ENCODE data around the gene FBXO22.
"Not testable (repeated sequence)": the region's sequence is repeated elsewhere in the genome, so short reads cannot be mapped to it uniquely, and the experiment has no call there.

FBXO22 gene

DNA sequence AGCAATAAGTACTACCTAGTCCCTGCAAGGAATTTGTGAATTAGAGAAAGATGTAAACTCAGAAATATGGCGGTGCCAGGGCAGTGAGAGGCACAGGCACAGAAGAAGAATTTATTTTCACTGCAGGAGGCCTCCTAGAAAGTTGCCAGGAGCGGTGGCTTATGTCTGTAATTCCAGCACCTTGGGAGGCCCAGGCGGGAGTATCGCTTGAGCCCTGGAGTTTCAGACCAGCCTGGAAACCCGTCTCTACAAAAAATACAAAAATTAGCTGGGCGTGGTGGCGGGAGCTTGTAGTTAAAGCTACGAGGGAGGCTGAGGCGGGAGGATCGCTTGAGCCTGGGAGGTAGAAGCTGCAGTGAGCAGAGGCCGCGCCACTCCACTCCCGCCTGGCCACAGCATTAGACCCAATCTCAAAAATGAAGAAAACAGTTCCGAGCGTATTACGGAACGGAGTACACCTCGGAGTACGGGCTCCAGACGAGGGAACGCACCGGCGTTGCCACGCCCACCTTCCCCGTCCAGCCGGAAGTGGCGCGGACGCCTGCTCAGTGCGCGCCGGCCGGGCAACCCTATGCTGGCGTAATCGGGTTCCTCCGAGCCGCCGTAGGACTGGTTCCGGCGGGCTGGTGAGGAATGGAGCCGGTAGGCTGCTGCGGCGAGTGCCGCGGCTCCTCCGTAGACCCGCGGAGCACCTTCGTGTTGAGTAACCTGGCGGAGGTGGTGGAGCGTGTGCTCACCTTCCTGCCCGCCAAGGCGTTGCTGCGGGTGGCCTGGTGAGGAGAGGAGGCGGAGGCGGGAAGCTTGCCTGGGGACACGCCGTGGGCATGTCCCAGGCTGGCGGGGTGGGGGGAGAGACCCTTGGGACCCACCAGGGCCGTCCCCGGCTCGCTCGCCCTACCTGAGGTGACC lies at the start of gene FBXO22:
FBXO22 (plus strand) TSS at position 548 of the 909 bp plus-strand sequence; CDS start at position 634, 86 bp downstream.
- peak; percentile 96 for DNase-seq

DNA sequence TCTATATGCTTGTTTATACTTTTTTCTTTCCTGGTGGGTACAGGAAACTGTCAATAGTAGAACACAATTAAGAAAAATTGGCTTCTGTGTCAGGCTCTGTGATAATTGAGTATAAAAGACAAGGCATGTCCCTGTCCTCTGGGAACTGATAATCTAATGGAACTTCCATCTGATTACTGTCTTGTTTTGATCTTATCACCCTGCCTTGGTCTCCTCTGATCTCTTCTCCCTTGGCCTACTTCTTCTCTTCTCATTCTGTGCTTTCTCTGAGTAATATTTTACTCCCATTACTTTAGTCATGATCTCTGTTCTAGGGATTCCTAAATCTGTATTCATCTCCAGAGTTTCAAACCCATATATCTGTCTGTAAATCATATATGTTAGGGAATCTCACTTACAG lies 45.8 kb upstream of the FBXO22 start:
- DNase-seq = no peak

DNA sequence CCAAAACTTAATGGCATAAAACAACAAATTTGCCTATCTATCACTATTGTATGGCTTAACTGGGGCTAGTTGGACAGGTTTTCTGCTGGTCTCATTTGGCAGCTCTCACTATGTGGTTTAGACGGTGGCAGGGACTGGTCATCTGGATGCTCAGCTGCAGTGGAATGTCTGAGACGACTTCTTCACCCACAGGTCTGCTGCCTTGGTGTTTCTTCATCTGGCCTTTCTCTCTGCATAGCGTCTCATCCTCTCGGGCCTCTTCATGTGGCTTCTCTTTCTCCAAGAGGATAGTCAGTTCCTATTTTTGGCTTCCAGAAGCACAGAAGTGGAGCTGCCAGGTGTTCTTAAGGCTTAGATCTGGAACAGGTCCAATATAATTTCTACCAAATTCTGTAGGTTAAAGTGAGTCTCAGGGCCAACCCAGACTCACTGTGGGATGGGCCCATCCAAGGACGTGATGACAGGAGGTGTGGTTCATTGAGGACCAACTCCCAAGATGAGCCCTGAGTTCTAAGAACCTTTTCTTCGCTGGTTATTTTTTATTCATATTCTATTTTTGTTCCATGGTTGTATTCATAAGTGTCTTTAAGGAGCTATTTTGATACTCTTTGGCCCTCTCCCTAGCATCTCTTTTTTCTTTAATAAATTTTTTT lies 41.8 kb upstream of the FBXO22 start:
- DNase-seq = no peak

DNA sequence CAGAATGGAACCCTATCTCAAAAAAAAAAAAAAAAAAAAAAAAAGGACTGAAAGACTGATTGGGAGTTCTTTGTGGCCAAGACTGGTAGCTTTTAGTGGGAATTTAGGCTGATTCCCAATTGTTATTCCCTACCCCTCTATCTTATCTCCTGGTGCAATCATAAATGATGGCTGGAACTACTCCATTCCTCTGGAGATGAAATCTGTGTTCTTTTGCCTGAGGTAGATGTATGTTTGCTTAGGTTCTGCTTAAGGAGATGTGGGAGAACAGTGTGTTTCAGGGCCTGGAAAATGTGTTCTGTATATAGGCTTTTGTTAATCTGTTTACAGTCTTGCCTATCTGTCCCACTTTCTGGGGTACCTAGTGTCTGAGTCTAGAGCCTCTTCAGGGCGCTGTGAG lies 40.9 kb upstream of the FBXO22 start:
- DNase-seq = no peak

DNA sequence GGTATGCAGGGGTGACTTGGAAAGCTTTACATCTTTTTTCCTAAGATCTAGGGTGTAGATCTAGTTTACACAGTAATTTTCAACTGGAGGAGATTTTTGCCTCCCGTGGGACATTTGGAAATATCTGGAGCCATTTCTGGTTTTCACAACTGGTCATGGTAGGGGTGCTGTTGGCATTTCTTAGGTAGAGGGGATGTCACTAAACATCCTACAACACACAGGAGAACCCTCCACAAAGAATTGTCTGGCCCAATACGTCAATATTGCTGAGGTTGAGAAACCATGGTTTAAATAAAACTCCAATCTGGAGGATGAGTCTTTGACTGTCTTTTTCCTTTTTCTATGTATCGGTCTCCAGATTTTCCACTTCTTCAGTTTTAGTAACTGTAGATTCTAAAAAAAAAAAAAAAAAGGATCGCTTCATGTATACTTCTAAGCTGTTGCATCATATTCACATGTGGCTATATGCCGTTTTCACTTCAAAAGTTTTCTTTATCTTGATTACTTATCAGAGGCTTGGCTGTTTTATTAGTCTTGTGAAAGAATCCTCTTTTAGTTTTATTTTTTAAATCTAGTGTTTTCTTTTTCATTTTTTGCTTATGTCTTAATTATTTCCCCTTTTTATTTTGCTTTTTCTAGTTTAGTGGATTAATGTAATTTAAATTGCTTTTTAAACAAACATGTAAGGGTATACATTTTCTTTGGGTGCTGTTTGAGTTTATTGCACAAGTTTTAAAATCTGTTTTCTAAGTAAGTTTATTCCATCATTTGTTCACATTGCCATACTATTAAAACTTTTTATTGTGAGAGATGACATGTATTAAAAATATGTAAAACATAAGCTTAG lies 39.2 kb upstream of the FBXO22 start:
- peak; percentile 71 for DNase-seq

DNA sequence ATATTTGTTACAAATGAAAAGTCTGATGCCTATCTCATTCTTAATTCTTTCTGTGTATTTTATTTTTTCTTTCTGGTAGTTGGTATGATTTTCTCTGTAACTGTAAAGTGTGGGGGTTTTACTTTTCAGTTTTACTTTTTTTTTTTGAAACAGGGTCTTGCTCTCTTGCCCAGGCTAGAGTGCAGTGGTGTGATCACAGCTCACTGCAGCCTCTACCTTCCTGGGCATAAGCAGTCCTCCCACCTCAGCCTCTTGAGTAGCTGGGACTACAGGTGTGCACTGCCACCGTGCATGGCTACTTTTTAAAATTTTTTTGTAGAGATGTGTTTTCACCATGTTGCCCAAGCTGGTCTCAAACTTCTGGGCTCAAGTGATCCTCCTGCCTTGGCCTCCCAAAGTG lies 37.6 kb upstream of the FBXO22 start:
- DNase-seq = not testable (repeated sequence)

DNA sequence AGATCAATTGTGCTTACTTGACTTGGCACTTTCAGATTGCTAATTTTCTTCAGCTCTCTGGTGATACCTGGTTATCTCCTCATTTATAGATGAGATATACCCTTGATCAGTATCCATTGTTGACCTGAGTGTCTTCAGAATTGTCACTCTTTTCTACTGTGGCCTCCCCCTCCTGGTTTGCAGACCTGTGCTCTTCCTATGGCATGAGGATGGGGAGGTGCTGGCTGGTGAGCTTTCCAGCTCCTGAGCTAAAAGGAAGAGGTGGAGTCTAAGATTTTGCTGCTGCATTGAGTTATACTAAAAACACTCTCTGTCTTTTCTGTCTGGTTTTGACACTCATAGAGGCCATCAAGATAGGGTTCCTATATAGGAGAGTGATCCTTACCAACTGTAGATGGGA lies 36.8 kb upstream of the FBXO22 start:
- peak; percentile 9 for DNase-seq

DNA sequence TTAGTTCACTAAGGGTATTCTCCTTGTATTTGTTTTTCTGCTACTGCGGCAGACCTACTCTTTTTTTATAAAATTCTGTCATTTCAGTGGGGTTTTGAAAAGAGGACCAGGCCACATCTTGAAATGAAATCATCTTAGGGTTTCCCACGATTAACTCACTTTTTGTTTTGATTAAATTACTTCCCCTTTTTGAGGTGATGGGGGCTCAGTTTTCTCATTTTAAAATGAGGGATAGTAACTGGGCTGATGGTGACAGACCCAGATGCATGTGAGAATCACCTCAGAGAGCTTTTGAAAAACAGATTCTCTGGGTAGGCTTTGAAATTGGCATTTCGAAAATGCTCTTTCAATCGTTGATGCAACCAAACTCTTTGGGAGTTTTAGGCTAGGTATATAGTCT lies 36.2 kb upstream of the FBXO22 start:
- DNase-seq = peak; percentile 31

DNA sequence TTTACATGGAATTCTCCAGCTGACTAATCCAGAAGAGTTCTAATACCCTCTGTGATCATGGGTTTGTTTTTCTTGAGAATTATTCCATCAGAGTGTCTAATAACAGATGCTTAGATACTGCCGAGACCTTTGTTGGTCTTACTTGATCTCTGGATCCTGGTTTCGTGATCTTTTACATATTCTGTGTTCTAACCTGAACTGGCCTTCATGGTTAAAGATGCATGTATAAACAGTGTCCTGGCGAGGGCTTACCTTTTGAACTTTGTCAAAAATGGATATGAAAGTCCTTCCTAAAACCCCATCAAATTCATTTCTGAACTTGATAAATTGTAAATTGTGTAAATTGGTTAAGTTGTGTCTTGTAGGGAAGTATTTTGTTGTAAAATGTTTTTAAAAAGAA lies 35.7 kb upstream of the FBXO22 start:
- no peak for DNase-seq

DNA sequence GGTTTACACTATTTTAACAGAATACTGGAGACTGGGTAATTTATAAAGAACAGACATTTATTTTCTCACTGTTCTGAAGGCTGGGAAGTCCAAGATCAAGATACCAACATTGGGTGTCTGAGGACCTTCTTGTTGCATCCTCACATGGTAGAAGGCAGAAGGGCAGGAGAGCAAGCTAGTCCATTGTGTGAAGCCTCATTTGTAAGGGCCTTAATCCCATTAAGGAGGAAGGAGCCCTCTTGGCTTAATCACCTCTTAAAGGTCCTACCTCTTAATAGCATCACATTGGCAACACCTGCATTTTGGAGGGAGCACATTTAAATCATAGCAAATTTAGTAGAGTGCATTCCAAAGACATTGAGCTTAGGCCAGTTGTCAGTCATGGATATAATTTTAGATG lies 34.2 kb upstream of the FBXO22 start:
- no peak for DNase-seq

DNA sequence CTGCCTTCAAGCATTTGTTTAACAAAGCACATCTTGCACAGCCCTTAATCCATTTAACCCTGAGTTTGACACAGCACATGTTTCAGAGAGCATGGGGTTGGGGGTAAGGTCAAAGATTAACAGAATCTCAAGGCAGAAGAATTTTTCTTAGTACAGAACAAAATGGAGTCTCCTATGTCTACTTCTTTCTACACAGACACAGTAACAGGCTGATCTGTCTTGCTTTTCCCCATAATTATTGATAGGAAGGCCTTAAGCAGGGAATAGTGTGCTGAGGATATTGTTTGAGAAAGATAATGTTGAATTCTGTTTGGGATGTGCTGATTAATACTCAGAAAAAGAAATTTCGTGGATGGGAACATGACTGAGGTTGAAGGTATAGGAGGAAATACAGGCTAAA lies 32.1 kb upstream of the FBXO22 start:
- not testable (repeated sequence) for DNase-seq

DNA sequence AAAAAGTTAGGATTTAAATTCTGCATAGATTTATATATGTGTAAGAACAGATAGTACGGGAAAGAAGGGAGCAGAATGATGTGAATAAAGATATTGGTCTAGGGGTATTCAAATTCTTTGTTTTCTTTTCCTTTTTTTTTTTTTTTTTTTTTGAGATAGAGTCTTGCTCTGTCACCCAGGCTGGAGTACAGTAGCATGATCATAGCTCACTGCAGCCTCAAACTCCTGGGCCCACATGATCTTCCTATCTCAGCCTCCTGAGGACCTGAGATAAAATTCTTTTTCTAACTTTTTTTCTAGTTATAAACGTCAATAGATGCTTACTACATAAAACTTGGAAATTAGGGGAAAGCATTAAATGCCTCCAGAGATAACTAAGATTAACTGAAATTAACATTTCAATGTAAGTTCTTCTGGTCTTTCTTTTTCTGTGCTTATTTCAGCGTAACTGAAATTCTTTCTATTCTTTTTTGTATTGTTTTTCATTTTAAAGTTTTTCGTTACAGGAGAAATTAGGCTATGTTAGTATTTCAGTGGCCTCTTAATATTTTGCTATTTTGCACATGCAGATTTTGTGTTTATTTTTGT lies 31.2 kb upstream of the FBXO22 start:
- peak; percentile 52 for DNase-seq

DNA sequence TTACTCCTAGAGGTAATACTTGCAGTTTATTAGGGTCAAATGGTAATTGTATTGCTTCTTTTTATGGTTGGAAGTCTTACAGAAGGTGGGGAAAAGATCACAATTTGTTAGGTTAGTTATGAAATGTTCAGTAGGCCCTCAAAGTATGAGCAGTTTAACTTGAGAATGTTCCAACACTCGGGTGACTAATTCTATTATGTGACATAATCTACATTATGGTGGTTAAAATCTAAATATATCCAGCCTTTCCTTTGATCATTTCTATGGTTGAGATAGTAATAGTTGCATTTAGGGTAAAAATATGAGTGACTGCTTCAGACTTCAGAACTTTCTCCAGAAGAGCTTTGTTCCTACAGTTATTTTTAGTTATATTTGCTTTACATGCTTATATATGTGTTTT lies 19.6 kb upstream of the FBXO22 start:
- no peak for DNase-seq

DNA sequence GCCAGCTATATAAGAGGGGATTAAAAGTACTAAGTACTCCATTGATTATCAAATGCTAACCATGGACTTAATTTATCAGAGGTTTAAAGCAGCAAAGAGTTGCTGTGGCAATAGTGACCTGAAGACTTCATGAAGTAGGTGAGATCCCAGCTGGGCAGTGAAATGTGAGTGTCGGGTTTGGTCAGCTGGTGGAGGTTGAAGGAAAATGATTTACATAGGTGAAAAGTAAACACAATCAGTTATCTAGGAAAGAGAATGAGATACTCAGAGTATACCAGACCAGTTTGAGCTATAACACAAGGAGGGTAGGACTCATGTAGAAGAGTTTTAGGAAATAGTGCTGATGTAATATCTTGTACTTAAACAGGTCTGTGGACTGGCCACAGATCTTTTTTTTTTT lies 16.5 kb upstream of the FBXO22 start:
- no peak for DNase-seq

DNA sequence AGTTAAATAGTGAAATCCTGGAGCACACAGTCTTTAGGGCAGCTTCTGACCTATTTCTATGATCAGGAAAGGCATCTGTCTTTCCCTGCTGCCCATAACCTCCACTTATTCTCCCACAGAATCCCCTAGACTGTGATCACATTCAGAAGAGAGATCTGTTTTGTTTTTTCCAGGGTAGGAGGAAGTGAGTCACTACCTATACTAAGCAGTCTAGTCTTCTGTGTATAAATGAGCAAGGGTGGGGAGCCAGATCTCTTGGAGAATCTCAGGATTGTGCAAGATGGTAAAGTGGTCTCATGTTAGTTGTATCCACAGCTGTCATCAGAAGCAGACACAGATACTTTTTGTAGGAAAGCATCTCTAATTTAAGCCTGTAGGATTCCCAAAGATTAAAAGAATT lies 11.8 kb upstream of the FBXO22 start:
- peak; percentile 64 for DNase-seq

DNA sequence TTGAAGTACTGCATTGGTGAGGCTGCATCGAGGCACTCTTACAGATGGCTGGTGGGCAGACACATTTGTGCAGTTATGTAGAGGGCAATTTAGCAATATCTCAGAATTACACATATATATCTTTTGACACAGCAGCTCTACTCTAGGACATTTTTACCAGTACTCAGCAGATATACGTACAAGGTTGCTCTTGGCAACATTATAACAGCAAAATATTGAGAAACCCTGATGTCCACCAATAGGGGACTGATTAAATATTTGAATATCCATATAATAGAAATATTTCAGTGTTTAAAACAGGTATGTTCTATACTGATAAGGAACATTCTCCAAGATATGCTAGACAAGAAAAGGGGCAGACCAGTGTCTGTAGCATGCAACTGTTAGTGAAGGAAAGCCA lies 7.9 kb upstream of the FBXO22 start:
- DNase-seq = peak; percentile 34

DNA sequence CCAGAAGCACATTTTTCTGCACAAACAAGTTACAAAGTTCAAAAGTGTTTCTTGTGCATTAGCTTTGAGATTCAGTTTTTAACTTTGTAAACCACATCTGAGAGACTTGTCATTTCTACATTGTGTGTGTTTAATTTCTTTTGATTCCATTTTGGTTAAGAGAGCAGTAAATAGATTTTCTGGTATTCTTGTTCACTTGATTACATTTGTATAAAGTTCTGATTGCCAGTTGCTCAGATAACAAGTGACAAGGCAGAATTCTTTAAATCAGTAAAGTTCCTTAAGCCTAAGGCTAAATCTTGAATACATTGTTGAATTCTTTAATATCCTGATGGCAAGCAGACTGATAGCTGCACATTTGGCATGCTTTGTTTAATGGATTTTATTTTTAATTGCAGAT lies 3.1 kb upstream of the FBXO22 start:
- DNase-seq = no peak

DNA sequence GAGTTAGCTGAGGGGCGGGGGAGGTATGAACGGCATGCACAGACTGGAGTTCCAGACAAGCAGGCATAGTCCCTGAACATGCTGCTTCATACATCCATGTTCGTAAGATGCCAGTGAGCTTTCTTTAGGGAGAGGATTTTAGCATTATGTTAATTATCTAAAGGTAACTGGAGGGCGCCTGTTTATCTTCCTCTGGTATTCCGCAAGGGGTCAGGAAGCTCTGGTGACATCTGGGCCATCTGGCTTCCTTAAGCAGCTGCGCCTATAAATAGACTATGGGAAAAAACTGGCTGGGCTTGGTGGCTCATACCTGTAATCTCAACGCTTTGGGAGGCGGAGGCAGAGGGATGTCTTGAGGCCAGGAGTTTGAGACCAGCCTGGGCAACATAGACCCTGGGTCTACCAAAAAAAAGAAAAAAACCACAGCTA lies 1.5 kb upstream of the FBXO22 start:
- peak; percentile 64 for DNase-seq

DNA sequence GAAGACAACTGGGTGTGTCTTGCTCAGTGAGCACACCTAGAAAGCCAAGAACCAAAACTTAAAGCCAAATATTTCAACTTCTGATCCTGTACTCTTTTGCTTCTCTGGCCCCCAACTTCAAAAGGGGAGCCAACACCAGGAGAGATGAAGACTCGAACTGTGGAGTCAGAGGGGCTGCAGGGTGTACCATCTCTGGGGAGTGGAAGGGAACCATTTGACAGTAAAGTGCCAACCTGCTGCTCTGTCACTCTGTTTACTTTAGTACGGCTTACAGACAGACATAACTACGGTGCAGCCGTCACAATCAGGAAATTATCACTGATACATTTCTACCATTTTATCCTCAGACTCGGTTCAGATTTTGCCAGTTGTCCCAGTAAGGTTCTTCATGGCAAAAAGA lies 1.6 kb downstream of the FBXO22 start:
- no peak for DNase-seq

DNA sequence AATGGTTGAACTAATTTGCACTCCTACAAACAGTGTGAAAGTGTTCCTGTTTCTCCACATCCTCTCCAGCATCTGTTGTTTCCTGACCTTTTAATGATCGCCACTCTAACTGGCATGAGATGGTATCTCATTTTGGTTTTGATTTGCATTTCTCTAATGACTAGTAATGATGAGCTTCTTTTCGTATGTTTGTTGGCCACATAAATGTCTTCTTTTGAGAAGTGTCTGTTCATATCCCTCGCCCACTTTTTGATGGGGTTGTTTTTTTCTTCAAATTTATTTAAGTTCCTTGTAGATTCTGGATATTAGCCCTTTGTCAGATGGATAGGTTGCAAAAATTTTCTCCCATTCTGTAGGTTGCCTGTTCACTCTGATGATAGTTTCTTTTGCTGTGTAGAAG lies 6.7 kb downstream of the FBXO22 start:
- not testable (repeated sequence) for DNase-seq

DNA sequence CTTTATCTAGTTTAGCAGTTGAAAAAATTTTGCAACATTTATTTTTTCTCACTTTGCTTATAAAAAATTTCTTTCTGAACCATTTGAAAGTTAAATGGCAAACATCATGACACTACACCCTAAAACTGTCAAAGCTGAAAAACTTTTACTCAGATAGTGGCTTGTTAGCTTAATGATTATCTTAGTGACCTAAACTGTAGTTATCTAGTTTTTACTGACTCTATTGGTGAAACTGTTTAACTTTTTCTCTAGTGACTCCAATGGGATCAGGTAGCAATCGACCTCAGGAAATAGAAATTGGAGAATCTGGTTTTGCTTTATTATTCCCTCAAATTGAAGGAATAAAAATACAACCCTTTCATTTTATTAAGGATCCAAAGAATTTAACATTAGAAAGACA lies 13.3 kb downstream of the FBXO22 start:
- DNase-seq = no peak

DNA sequence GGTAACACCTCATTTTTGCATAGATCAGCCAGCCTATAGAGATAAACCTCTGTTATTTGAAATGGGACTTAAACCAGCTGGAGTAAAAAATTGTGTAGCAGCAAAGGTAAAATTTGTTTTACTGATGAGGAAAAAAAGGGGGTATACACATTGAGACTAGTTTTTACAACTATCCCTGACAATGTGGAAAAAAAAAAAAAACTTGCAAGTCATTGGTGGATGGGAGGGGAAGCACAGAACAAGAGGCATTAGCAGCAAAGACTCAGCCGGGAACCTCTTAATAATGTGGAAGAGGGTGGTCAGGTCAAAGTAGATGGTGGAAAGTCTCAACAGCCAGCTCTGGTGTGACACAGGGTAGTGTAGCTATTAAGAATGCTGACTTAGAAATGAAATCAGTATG lies 14.5 kb downstream of the FBXO22 start:
- no peak for DNase-seq

DNA sequence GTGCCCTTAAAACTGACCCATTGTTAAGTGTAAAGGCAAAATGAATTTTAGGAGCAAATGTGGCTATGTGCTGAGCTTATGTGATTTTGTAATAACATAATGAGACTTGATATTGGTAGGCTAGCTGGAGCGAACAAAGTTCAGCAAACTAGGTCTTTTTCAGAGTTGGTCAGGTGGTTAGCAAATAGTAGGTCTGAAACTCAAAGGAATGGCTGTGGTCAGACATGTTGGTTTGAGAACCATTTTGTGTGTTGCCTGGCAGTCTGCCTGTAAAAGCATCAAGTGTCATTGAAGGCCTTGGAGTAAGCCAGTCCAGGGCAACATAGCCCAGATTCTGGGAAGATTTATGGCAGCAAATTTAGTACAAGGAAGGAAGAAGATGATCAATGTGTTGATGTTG lies 16.4 kb downstream of the FBXO22 start:
- no peak for DNase-seq

Data from hematopoietic multipotent progenitor cell treated with erythropoietin and hydrocortisone succinate and interleukin-3 and kit ligand, for 4 days (in vitro differentiated cells).